HG03565 (cell line): ENCODE results near the gene SOCS1.
"Not testable (repeated sequence)": the region's sequence is repeated elsewhere in the genome, so short reads cannot be mapped to it uniquely, and the experiment has no call there.

Experiments used
- ATAC-seq: cut with Tn5 transposase; IDR thresholded peaks from one replicate; pipeline ENCODE4 v1.9.1; 2021; ENCODE audit warnings: mild to moderate bottlenecking, moderate library complexity; ENCODE audit not compliant: unreplicated experiment

SOCS1 gene

GRCh38 chr16:11231367-11231970 lies 24.5 kb downstream of the SOCS1 start:
- no peak for ATAC-seq

DNA sequence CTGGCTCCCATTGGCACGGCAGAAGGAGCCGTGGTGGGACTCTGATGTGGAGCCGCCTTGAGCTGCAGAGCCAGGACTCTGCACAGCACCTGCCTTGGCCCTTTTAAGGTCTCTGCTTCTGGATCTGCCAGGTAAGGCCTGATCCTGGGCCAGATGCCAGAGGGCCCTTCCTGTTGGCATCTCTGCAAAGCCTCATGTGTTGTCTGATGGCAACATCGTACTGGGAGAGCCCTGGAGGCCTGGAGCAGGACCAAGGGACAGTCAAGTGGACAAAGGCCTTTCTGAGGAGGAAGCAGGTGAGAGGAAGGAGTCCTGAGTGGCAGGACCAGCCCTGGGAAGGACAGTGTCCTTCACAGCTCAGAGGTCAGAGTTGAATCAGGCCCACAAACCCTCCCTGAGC lies 26.1 kb downstream of the SOCS1 start:
- no peak for ATAC-seq

DNA sequence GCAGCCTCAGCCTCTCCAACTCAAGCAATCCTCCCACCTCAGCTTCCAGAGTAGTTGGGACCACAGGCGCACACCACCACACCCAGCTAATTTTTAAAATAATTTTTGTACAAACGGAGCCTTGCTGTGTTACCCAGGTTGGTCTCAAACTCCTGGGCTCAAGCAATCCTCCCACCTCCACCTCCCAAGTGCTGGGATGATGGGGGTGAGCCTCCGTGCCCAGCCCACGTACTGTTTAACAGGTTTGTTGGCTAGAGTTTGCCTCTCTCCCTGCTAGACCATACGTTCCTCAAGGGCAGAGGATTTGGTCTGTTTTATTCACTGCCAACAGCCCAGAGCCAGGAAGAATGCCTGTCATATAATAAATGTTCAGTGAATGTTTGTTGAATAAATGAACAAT lies 26.6 kb downstream of the SOCS1 start:
- ATAC-seq = no peak

- ATAC-seq = no peak
Measured at GRCh38 chr16:11225677-11226549, 30.1 kb downstream of the SOCS1 start.

GRCh38 chr16:11224894-11225676 lies 30.9 kb downstream of the SOCS1 start:
- peak; percentile 82 for ATAC-seq

GRCh38 chr16:11224096-11224893 lies 31.7 kb downstream of the SOCS1 start:
- ATAC-seq = no peak

DNA sequence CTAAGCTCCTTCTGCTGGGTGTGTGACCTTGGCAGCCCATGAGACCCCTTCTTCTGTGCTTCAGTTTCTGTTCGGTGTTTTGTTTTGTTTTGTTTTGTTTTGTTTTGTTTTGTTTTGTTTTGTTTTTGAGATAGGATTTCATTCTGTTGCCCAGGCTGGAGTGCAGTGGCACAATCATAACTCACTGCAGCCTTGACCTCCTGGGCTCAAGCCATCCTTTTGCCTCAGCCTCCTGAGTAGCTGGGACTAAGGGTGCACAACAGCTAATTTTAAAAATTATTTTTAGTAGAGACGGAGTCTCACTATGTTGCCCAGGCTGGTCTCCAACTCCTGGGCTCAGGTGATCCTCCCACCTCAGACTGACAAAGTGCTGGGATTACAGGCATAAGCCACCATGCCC lies 35.5 kb downstream of the SOCS1 start:
- ATAC-seq = not testable (repeated sequence)

DNA sequence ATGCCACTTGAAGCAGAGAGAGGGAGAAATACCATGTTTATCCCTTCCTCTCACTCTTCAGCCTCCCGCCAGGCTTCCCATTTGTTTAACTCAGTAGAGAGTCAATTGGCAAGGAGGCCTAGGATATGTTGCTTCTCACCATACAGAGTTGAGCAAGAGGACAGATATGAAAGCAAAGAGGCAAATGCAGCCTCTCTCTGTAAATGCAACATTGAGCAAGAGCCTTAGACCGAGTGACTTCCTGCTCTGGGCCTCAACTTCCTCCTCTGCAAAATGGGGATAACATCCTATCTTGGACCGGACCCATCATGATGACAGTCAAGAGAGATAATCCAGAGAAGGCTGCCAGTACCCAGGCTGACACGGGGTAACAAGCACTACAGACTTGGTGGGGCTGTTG lies 36.8 kb downstream of the SOCS1 start:
- no peak for ATAC-seq

DNA sequence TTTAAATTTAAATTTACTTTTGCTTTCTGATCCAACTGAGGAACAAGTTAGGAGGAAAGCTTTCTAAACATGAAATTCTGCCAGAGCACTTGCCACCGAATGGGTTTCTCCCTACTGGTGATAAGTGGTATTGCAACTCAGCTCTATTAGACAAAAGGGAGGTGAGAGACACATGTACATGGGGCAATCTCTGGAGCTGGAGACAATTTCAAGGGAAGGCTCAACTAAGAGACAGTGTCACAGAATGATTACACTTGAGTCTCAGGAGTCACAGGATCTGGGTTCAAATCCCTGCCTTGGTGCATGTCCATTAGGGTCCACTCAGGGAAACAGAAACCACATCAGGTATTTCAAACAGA lies 37.4 kb downstream of the SOCS1 start:
- ATAC-seq = no peak

DNA sequence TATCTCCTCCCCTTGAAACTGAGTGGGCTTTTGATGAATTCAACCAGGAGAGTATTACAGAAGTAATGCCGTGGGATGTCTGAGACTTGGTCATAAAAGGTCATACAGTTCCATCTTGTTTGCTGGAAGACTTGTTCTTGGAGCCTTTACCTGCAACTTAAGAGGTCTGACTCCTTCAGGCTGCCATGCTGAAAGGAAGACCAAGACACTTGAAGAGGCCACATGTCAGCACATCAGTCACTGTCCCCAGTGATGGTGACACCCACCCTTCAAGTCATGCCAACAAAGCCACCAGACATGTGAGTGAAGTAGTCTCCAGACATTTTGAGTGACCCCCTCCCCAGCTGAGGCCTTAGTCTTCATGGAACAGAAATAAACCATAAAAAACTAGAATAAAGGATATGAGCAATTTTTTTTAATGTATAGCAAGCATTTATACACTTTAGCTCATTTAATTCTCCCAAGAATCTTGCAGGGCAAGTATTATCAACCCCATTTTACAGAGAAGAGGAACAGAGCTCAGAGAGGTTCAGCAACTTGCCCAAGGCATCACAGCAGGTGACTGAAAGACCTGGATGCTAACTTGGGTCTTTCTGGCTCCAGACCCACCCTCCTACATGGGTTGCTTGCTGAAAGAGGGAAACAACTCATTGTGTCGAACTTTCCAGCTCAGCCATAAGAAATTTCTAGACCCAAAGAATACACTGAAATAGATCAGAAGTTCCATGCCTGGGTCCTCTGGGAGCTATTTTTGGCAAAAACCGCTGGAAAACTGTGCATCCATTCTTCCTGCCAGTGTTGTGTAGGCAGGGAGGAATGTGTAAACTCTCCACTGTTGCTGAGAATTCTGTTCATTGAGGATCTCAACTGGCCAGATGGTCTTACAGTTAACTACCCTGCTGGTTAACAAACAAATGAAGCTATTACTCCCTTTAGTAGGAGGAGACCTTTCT lies 38.1 kb downstream of the SOCS1 start:
- ATAC-seq = no peak

GRCh38 chr16:11215935-11216556 lies 40.0 kb downstream of the SOCS1 start:
- no peak for ATAC-seq

- no peak for ATAC-seq
Measured at GRCh38 chr16:11213799-11214198, 42.2 kb downstream of the SOCS1 start.

- ATAC-seq = no peak
Measured at GRCh38 chr16:11213373-11213772, 42.6 kb downstream of the SOCS1 start.

GRCh38 chr16:11212798-11213196 lies 43.2 kb downstream of the SOCS1 start:
- no peak for ATAC-seq

- no peak for ATAC-seq
Measured at GRCh38 chr16:11211977-11212797, 43.8 kb downstream of the SOCS1 start.

- no peak for ATAC-seq
Measured at GRCh38 chr16:11211061-11211976, 44.7 kb downstream of the SOCS1 start.

DNA sequence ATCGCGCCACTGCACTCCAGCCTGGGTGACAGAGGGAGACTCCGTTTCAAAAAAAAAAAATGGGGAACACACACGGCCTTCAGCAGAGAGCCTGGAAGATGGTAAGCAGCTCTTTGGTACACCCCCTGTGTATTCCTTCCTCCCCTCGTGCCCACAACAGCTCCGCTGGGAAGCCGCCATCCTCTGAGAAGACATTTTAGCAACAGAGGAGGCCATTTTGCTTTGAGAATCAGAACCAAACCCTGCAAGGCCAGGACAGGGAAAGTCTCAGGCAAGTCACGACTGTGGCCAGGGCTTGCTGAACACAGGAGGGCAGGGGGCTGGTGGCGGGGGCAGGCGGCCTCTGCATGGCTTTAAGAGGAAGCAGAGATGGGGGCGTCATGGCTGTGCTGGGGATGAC lies 45.7 kb downstream of the SOCS1 start:
- no peak for ATAC-seq
